NCI-H2029 treated with DMSO at 0.1 percent for 48 hours (cell line): ENCODE results near the gene RINT1.
"Not testable (repeated sequence)": the region's sequence is repeated elsewhere in the genome, so short reads cannot be mapped to it uniquely, and the experiment has no call there.

Experiments
- DNase-seq: peaks from one replicate; lab custom pipeline; 2025; lab: John Stamatoyannopoulos, UW

The RINT1 gene

DNA sequence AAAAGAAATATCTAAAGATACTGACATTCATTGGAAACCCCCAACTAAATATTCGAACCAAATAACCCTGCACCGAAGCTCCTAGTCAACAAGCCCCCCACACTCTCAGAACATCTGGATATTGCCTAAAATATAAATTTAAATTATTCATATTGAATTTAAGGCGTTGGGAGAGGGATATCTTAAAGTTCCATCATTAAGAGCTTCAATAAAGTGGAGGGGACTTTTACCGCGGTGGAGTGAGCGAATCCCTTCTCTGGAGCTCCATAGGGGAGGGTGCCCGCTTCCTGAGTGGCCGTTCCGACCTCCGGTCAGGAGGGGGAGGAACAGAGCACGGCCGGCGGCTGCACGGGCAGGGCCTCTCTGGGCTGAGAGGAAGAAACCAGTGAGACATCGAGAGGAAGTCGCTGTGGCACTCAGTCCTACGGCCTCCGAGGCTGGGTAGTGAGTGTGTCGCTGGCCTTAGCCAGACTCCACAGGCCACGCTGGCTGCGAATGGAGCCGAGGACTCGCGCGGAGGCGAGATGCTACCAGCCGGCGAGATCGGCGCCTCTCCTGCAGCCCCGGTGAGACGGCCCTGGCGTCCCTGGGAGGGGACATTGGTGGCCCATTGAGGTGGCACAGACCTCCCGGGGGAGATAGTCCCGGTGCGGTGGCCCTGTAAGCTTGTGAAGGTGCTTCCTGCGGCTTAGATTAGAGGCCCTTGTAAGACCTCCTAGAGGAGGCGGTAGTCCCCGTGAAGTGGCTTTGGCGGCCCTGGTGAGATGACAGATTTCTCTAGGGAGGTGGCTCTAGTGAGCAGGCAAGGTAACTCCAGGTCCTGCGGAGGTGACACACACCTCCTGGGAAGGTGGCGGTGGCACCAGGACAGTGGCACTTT is at the start of gene RINT1:
RINT1 (plus strand) TSS at position 410 of the 880 bp plus-strand sequence; CDS start at position 525, 115 bp downstream.
- peak; percentile 89 for DNase-seq

DNA sequence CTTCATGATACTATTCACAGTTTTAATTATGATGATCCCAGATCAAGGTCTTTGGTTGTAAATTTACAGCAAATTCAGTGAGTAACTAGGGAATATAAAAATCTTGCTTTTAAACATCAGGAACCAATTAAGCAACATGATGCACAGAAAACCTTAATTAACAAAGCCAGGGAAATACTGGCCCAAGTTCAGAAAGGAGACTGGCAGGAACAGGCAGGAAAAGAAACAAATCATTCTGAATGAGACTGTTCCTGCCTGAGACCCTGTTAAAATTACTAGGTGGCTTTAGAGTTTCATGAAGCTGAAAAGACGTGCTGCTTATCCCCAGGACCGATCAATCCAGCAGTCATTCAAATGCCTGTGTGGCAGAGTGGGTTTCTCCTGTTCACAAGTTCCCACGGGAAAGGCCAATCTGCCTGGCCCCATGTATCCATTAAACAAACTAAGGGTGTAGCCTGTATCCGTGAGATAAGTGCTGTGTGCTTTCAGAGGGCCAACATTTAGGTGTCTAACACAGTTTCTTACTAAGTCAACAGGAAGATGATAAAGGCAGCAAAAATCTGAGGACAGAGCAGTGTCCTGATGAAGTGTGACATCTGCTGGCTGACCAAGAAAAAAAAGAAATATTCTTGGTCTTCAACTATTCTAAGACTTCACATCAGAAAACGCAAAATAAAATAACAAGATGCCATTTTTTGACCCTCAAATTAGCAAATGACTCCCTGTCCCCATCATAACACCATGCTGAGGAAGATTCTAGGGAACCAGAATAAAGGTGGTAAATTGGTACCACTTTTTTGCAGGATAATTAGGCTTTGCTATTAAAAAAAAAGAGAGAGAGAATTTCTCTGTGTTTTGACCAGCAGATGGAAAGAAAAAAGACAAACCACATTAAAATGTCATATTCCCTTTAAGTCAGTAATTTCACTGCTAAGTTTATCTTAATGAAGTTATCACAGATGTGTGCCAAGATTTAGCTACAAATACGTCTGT is 44.1 kb upstream of the RINT1 start:
- no peak for DNase-seq

DNA sequence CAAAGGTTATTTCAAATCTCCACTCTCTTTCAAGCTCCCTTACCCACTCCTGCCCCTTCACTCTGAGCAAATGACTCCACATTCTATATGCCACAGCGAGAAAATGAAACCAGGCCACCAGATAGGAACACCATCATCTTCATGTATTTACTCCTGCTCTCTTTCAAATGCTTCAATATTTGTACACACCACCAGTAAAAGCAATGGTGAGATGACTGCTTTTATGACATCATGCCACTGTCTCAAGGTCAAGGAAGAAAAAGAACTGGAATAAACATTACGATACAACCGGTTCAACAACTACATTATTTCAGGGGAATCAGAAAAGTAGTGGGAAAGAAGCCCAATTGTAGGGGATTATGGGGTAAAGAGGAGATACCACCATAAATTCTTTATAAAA is 42.6 kb upstream of the RINT1 start:
- DNase-seq = no peak

DNA sequence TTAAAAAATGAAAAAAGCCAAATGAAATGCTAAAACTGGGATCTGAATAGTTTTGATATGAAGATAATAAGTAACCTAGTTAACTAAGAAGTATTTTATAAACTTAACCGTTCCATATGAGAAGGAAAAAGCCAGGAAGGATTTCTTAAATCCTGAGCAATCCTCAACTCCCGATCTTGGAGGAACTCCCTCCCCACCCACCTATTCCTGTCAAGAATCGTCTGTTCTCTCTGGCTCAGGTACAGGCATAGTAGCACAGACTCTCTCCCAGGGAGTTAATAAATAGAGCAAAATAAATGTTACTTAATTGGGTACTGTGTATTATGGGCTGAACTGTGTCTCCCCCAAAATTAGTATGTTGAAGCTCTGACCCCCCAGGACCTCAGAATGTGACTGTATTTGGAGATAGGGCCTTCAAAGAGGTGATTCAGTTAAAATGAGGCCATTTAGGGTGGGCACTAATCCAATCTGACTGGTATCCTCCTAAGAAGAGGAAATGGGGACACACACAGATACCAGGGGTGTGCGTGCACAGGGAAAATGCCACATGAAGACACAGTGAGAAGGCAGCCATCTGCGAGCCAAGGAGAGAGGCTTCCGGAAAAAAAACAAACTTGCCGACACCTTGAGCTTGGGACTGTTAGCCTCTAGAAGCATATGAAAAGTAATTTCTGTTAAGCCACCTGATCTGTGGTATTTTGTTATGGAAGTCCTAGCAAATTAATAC is 38.6 kb upstream of the RINT1 start:
- no peak for DNase-seq

DNA sequence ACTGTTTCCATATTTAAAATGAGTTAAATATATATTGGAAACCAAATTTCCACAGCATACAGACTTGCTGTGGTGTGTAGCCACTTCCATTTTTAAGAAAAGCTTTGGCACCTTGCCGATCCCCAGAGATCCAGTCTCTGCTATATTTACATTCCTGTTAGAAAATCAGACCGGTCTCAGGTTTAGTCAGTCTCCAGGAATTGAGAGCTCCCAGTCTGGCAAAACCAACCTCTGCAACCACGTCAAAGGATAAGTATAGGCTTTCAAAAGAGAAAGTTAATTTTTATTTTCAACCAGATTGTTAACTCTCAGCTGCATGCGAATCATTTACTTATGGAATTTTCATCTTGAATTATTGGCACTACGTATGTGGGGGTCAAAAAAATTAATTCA is 38.1 kb upstream of the RINT1 start:
- no peak for DNase-seq

DNA sequence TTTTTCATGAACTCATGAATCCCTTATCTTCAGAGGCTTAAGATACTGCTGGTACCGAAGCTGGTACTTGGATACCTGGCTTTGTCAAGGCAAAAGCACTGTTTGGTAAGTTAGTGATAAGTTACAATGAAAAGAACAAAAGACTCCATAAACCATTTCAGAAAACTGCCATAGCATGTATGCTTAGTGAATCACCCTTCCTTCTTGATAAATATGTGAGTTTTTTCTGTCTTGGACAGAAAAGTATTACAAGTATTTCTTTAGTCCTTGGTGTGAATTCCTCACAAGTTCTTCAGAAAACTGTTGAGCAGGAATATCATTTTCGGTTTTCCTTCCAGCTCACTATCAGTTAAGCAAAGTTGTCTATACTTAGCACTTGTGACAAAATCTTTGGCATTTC is 35.5 kb upstream of the RINT1 start:
- no peak for DNase-seq

DNA sequence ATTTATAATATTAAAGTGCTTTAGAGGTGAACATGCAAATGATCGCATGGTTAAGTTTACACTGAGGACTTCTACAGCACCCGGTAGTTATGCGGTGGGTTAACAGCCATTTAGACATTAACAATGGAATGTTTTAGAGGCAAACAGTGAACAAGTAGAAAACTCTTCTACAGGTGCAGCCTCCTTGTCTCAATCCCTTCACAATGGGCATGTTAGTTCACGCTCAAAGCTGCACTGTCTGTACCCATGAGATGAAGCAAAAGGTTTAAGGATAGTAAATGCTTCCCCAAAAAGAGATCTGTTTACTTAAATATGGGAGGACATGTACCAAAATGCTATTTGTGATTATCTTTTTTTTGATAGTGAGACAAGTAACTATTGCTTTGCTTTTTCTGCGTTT is 35.0 kb upstream of the RINT1 start:
- DNase-seq = no peak

DNA sequence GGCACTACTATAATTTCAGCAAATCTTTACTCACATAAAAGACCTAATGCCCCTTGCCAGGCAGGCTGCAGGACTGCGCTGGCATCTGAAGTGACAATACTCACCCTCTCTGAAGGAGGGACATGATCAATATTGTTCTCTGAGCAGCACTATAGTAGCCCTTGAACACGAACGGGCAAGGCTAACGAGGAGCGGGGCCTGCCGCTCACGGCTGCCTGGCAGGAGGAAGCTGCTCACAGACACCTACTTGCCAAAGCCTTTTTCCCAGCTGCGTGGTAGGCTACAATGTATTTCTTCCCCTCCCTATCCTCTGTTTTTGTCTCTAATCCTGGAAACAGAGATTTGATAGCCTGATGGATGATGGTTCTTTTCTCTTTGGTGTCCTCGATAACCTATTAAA is 29.8 kb upstream of the RINT1 start:
- peak; percentile 51 for DNase-seq

DNA sequence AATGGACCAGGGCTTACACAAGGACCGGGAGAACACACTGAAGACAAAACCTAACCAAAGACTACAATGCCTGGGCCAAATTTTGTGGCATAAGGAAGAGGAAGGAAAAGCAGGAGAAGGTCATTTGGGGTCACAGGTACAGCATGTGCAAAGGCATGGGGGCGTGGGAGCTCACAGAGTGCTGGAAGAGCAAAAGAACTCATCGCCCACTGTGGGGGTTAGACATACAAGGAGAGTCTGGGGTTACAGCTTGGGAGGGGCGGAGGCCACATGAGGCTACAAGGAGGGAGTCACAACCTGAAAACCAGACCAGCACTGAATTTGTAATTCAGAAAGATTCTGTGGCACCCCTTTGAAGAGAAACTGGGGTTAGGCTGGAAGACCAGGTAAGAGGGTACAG is 19.6 kb upstream of the RINT1 start:
- DNase-seq = no peak

DNA sequence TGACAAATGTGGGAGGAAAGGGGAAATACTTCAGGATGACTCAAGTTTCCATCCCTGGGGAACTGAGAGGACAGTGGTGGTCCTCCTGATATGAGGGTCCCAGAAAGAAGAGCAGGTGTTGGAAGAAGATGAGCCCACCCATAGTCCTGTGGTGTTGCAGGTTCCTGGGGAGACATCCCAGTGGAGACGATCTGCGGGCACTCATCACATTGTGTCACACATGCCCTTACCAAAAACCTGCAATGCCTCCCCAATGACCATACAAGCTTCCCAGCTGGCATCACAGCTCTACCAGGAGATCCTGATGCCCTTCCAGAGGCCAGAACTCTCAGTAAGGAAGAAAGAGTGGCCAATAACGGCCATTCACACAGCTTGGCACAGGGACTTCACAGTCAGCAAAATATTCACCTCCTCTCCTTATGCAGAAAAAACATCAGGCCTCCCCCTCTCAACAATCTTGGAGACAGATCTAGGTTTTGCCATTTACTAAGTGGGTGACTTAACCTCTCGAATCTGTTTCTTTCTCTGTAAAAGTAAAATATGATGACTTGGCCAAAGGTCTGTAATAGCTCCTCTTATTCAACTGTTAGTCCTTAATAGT is 19.0 kb upstream of the RINT1 start:
- DNase-seq = no peak

DNA sequence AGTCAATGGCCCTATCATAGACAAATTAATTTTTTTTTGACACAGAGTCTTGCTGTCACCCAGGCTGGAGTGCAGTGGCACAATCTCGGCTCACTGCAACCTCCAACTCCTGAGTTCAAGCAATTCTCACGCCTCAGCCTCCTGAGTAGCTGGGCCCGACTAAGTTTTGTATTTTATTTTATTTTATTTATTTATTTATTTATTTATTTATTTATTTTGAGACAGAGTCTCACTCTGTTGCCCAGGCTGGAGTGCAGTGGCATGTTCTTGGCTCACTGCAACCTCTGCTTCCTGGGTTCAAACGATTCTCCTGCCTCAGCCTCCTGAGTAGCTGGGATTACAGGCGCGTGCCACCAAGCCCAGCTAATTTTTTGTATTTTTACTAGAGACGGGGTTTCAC is 16.4 kb upstream of the RINT1 start:
- DNase-seq = not testable (repeated sequence)

DNA sequence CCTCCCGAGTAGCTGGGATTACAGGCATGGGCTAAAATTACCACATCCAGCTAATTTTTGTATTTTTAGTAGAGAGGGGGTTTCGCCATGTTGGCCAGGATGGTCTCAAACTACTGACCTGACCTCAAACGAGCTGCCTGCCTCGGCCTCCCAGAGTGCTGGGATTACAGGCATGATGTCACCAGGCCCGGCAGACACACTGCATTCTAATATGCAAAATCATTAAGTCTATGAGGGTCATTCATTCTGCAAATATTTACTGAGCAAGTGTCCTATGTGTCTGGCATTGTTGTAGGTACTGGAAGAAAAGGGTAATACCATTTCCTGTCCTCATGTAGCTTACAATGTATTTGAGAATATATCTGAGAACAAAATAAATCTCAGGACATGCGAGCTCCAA is 12.6 kb upstream of the RINT1 start:
- no peak for DNase-seq

DNA sequence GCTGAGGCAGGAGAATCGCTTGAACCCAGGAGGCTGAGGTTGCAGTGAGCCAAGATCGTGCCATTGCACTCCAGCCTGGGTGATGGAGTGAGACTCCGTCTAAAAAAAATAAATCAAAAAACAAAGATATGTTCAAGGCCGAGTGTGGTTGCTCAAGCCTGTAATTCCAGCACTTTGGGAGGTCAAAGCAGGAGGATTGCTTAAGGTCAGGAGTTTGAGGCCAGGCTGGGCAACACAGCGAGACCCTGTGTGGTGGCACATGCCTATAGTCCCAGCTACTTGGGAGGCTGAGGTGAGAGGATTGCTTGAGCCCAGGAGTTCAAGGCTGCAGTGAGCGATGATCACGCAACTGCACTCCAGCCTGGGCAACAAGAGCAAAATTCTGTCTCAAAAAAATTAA is 11.4 kb upstream of the RINT1 start:
- DNase-seq = not testable (repeated sequence)

DNA sequence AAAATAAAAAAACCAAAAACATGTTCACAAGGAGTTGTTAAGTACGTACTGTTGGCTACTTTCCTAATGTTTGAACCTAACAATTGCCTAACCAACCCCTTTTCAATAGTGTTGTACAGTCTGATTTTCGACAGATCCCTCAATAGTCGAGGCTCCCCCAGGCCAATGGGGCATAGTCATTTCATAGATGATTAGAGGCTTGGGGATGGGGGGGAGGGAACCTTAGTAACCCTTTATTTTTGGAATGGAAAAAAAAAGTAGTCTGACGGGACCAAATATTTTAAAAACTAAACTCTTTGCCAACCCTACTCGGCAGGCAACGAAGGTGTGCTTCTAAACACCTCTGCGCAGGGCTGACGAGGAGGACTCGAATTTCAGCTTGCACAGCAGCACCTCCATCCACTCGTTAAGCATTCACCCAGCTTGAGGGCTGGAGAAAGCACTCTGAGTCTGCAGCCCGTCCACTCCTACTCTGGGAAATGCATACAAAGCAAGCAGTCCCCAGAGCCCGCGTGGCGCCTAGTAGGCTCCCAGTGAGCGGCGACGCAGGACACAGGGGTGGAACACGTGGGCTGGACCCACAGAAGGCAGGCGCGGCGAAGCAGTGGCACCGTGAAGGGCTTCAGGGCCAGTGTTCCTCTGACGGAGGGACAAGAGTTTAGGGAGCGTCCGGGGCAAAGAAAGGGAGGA is 10.8 kb upstream of the RINT1 start:
- peak; percentile 48 for DNase-seq

DNA sequence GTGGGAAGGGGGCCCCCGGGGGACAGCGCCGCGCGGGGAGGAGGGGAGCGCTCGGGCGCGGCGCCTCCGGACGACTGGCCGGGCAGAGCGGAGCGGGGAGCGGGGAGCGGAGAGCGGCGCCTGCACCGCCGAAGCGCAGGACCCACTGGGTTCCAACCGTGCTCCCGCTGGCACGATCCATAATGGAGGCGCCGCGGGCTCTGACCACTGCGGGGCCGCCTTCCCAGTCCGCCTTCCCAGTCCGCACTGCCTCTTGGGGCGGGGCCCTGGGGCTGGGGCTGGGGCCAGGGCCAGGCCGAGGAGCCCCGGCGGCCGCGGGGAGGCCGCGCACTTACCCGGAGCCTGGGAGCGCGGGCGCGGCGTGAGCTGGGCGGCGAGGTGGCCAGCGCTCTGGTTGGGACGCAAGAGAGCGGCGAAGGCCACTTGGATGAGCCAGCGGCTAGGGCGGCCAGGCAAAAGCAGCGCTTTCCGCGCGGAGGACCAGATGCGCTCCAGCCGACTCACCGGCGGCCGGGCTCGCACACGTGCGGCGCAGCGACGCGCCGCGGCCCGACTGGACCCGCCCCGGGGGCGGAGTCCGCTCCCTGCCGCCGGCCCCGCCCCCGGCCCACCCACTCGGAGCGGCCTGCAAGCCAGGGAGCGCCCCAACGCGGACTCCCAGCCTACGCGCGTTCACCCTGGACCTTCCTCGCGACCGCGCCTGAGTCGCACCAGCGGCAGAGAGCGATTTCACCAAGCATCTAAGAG is 10.1 kb upstream of the RINT1 start, which contains the start of gene PUS7:
PUS7 (minus strand) TSS at position 555 of the 747 bp plus-strand sequence. CDS start 13,759 bp downstream, outside the sequence.
- peak; percentile 64 for DNase-seq

DNA sequence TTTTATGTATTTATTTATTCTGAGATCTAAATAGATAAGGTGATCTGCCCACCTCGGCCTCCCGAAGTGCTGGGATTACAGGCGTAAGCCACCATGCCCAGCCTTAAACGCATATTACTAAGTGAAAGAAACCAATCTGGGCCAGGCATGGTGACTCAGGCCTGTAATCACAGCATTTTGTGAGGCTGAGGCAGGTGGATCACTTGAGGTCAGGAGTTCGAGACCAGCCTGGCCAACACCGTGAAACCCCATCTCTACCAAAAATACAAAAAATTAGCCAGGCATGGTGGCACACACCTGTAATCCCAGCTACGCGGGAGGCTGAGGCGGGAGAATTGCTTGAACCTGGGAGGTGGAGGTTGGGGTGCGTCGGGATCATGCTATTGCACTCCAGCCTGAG is 7.6 kb upstream of the RINT1 start:
- not testable (repeated sequence) for DNase-seq

DNA sequence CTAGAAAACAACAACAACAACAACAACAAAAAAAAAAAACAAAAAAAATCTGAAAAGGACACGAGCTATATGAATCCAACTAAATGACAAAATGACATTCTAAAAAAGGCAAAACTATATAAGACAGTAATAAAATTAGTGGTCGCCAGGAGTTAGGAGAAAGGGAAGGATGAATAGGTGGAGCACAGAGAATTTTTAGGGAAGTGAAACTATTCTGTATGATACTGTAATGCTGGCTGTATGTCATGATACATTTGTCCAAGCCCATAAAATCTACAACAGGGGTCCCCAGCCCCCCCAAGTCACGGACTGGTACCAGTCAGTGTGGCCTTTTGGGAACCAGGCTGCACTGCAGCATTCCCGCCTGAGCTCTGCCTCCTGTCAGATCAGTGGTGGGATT is 7.2 kb upstream of the RINT1 start:
- DNase-seq = no peak

DNA sequence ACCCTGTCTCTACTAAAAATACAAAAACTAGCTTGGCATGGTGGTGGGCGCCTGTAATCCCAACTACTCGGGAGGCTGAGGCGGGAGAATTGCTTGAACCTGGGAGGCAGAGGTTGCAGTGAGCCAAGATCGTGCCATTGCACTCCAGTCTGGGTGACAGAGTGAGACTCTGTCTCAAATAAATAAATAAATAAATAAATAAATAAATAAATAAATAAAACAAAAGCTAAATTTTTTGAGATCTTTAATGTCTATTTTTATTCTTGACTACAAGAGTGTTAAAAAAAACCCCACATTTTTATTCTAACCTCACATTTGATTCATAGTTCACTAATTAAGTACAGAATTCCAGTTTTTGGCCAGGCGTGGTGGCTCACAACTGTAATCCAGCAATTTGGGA is 4.3 kb upstream of the RINT1 start:
- DNase-seq = not testable (repeated sequence)

DNA sequence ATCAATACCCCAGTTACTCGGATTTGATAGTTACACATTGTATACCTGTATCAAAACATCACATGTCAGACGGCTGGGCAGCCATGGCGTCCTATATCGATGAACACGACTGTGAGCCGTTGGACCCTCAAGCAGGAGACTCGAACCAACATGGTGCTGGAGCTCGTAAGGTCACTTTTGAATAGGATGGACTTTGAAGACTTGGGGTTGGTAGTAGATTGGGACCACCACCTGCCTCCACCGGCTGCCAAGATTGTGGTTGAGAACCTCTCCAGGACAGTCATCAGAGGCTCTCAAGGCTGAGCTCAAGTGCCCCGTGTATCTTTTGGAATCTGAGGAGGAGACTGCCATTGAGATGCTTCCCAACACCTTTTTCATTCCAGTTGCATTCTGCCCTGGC is 1.9 kb upstream of the RINT1 start:
- no peak for DNase-seq

DNA sequence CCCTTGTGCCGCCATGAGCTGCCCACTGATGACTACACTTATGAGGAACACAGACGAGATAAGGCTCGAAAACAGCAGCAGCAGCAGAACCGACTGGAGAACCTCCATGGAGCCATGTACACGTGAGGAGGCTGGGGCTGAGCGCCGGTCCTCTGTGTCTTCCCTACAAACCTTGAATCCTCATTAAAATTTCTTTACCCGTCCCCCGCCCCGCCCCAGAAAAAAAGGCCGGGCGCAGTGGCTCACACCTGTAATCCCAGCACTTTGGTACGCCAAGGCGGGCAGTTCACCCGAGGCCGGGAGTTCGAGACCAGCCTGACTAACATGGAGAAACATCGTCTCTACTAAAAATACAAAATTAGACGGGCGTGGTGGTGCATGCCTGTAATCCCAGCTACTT is 1.5 kb upstream of the RINT1 start:
- no peak for DNase-seq
